ENCODE data around the gene PBLD. TPM values are rescaled to one million over a fixed set of nuclear protein-coding genes. Genes with fewer than 3 reads are reported as not detected.
"Not testable (repeated sequence)": the region's sequence is repeated elsewhere in the genome, so short reads cannot be mapped to it uniquely, and the experiment has no call there.

Gene PBLD
- total and polyA plus RNA-seq, 9 of the 15 experiments (the other 6 are each of a cell fraction or from before 2014, with no cell fraction given) = 1.2 to 4.3 (median 2.5) TPM

GRCh38 chr10:68247931-68248330 is 84.8 kb downstream of the PBLD start:
- POLR2A ChIA-PET = interaction anchor here (0.6 kb wide), 1 partner anchor 1005 kb away, joined by 3 read pairs; no protein-coding TSS in a partner anchor

GRCh38 chr10:68246397-68246796 is 86.3 kb downstream of the PBLD start:
- H3K9ac ChIP-seq (ENCODE audit: insufficient read depth in 1 of 2, low read depth in 2 of 2, low read length in 2 of 2); H3K4me2 ChIP-seq (ENCODE audit: insufficient read depth, low read length); H3K4me3 ChIP-seq; H4K20me1 ChIP-seq (replicated peaks; ENCODE audit: control insufficient read depth, insufficient read depth, low read length); H3K9me1 ChIP-seq (ENCODE audit: control insufficient read depth, insufficient read depth, low read length); H3K9me3 ChIP-seq (replicated peaks; ENCODE audit: control insufficient read depth, insufficient read depth, low read depth, low read length); H3K79me2 ChIP-seq (ENCODE audit: control insufficient read depth, insufficient read depth, low read length); DNase-seq (ENCODE audit: extremely low read depth in 1 of 4, low spot score in 3 of 4); H3K36me3 ChIP-seq (ENCODE audit: control insufficient read depth, insufficient read depth, low read length); H2AFZ ChIP-seq (ENCODE audit: low read depth, low read length); FAIRE-seq; CTCF ChIA-PET (ENCODE audit: low intra/inter-chr PET ratio); POLR2A ChIA-PET; in situ Hi-C loops (cut with MboI); H3K4me1 ChIP-seq (replicated peaks in 1 of 2; ENCODE audit: control insufficient read depth in 2 of 2, insufficient read depth in 2 of 2, low read length in 2 of 2); ATAC-seq; H3K27ac ChIP-seq (ENCODE audit: extremely low read depth, low read depth, low read length); BruUV-seq (replicated peaks); intact Hi-C loops (cut with micrococcal nuclease): not testable (repeated sequence)
- 4% methylated on average over 7 of the region's 7 CpGs for WGBS (ENCODE audit: insufficient coverage, low coverage, missing lambda C conversion rate)
- peaks cover 27 to 44% of the 10 kb centered on the region in 2 experiments for H3K27me3 ChIP-seq (ENCODE audit: control insufficient read depth in 2 of 2, insufficient read depth in 2 of 2, low read length in 2 of 2)

More at GRCh38 chr10:68247931-68248330, 84.8 kb downstream of the PBLD start:
- H3K4me1 ChIP-seq (replicated peaks in 1 of 2; ENCODE audit: control insufficient read depth in 2 of 2, insufficient read depth in 2 of 2, low read length in 2 of 2) = no peaks in the 10 kb centered on the region
- no peak overlapping the region for H3K4me2 ChIP-seq (ENCODE audit: insufficient read depth, low read length)
- TF ChIP-seq KDM2B (CRISPR knock-in tag; IDR thresholded peaks at IDR 0.05) = no peak
- TF ChIP-seq RBM34 (IDR thresholded peaks at IDR 0.05; ENCODE audit: borderline replicate concordance, insufficient read depth, low read length) = no peak
- TF ChIP-seq NFATC3 (IDR thresholded peaks at IDR 0.05) = no peak
- TF ChIP-seq ELK3 (CRISPR knock-in tag; IDR thresholded peaks at IDR 0.05) = no peak
- no peak for TF ChIP-seq FOXK2 (conservative IDR thresholded peaks at IDR 0.05 in 1 of 2, IDR thresholded peaks at IDR 0.05 in 1 of 2; ENCODE audit: low read depth in 2 of 2)
- no peak for TF ChIP-seq ZFX (CRISPR knock-in tag; IDR thresholded peaks at IDR 0.05)
- FAIRE-seq (no peak), ATAC-seq (no peak), DNase-seq (ENCODE audit: extremely low read depth in 1 of 4, low spot score in 3 of 4) (no peak)
- H3K27me3 ChIP-seq (ENCODE audit: control insufficient read depth in 2 of 2, insufficient read depth in 2 of 2, low read length in 2 of 2) = peaks cover 31 to 44% of the 10 kb centered on the region in 2 experiments
- no peak overlapping the region for H3K27ac ChIP-seq (ENCODE audit: extremely low read depth, low read depth, low read length)
- no TSS peak for BruUV-seq (replicated peaks)
- no peaks in the 10 kb centered on the region for H4K20me1 ChIP-seq (replicated peaks; ENCODE audit: control insufficient read depth, insufficient read depth, low read length)
- H2AFZ ChIP-seq (ENCODE audit: low read depth, low read length) = no peak overlapping the region
- 6% methylated on average over 6 of the region's 6 CpGs for WGBS (ENCODE audit: insufficient coverage, low coverage, missing lambda C conversion rate)
- H3K36me3 ChIP-seq (ENCODE audit: control insufficient read depth, insufficient read depth, low read length) = no peaks in the 10 kb centered on the region
- intact Hi-C loops (cut with micrococcal nuclease) = no loop called here
- in situ Hi-C loops (cut with MboI) = no loop called here
- no peaks in the 10 kb centered on the region for H3K79me2 ChIP-seq (ENCODE audit: control insufficient read depth, insufficient read depth, low read length)
- H3K9me1 ChIP-seq (ENCODE audit: control insufficient read depth, insufficient read depth, low read length) = no peaks in the 10 kb centered on the region
- no peak overlapping the region for H3K9ac ChIP-seq (ENCODE audit: insufficient read depth in 1 of 2, low read depth in 2 of 2, low read length in 2 of 2)
- no peaks in the 10 kb centered on the region for H3K9me3 ChIP-seq (replicated peaks; ENCODE audit: control insufficient read depth, insufficient read depth, low read depth, low read length)
- H3K4me3 ChIP-seq = no peak overlapping the region
- CTCF ChIA-PET (ENCODE audit: low intra/inter-chr PET ratio) = no interaction called here
